Mesendoderm (in vitro differentiated cells): Measurements from ENCODE around the gene PTK7.
"Not testable (repeated sequence)": the region's sequence is repeated elsewhere in the genome, so short reads cannot be mapped to it uniquely, and the experiment has no call there.

Source experiments
- DNase-seq: peaks from one replicate; pipeline ENCODE4 v3.0.0; 2013
- H2AK5ac ChIP-seq: 2 replicates; pipeline ENCODE4 v1.6.1; 2013; ENCODE audit warnings: low read length, inconsistent platforms
- H2BK120ac ChIP-seq: 2 replicates; pipeline ENCODE4 v1.6.1; 2013; ENCODE audit warnings: low read depth, mild to moderate bottlenecking, low read length, moderate library complexity, mixed read lengths
- H2BK15ac ChIP-seq: replicated peaks from 2 replicates; pipeline ENCODE4 v1.6.1; 2013; ENCODE audit warnings: low read depth, mild to moderate bottlenecking, moderate library complexity
- H2BK5ac ChIP-seq: 2 replicates; pipeline ENCODE4 v1.6.1; 2013; ENCODE audit warnings: low read length, inconsistent platforms
- H3K18ac ChIP-seq: 2 replicates; pipeline ENCODE4 v1.6.1; 2013; ENCODE audit warnings: mild to moderate bottlenecking, low read length, mixed read lengths
- H3K23ac ChIP-seq: one replicate; pipeline ENCODE4 v1.6.1; 2013; ENCODE audit warnings: low read length
- H3K27ac ChIP-seq: 2 replicates; pipeline ENCODE4 v1.5.1; 2013; ENCODE audit warnings: low read depth, mild to moderate bottlenecking, inconsistent platforms, low read length, moderate library complexity
- H3K27me3 ChIP-seq: 2 replicates; pipeline ENCODE4 v1.6.1; 2013; ENCODE audit warnings: low read length, control low read depth, mild to moderate bottlenecking, inconsistent platforms; ENCODE audit not compliant: insufficient read depth, poor library complexity
- H3K36me3 ChIP-seq: 2 replicates; pipeline ENCODE4 v1.6.1; 2013; ENCODE audit warnings: low read length, inconsistent platforms; ENCODE audit not compliant: control insufficient read depth, insufficient read depth
- H3K4ac ChIP-seq: one replicate; pipeline ENCODE4 v1.6.1; 2013; ENCODE audit warnings: low read depth, mild to moderate bottlenecking, low read length, moderate library complexity
- H3K4me1 ChIP-seq: 2 replicates; pipeline ENCODE4 v1.6.1; 2013; ENCODE audit warnings: low read depth, low read length, inconsistent platforms; ENCODE audit not compliant: control insufficient read depth
- H3K4me2 ChIP-seq: 2 replicates; pipeline ENCODE4 v1.6.1; 2013; ENCODE audit warnings: low read length
- H3K4me3 ChIP-seq: 2 replicates; pipeline ENCODE4 v1.5.1; 2013; ENCODE audit warnings: mild to moderate bottlenecking, low read length
- H3K56ac ChIP-seq: one replicate; pipeline ENCODE4 v1.6.1; 2013; ENCODE audit warnings: low read length
- H3K79me1 ChIP-seq: 2 replicates; pipeline ENCODE4 v1.6.1; 2013; ENCODE audit warnings: low read length, inconsistent platforms
- H3K79me2 ChIP-seq: 2 replicates; pipeline ENCODE4 v1.6.1; 2013; ENCODE audit warnings: mild to moderate bottlenecking, low read length; ENCODE audit not compliant: control insufficient read depth, insufficient read depth
- H3K9ac ChIP-seq: 2 replicates; pipeline ENCODE4 v1.6.1; 2013; ENCODE audit warnings: low read length, inconsistent platforms
- H4K5ac ChIP-seq: one replicate; pipeline ENCODE4 v1.6.1; 2013; ENCODE audit warnings: low read length
- H4K8ac ChIP-seq: one replicate; pipeline ENCODE4 v1.6.1; 2013; ENCODE audit warnings: low read depth, mild to moderate bottlenecking, control low read depth, low read length, moderate library complexity
- WGBS: extraction: QIAGEN DNeasy Blood & Tissue Kit; methylation state at CpG from one replicate; pipeline ENCODE4 v1.1.7; 2013; ENCODE audit warnings: low lambda C conversion rate, missing lambda C conversion rate; ENCODE audit not compliant: insufficient coverage; ENCODE audit errors: extremely low coverage; 5-methylcytosine and 5-hydroxymethylcytosine counted together

The PTK7 gene

DNA sequence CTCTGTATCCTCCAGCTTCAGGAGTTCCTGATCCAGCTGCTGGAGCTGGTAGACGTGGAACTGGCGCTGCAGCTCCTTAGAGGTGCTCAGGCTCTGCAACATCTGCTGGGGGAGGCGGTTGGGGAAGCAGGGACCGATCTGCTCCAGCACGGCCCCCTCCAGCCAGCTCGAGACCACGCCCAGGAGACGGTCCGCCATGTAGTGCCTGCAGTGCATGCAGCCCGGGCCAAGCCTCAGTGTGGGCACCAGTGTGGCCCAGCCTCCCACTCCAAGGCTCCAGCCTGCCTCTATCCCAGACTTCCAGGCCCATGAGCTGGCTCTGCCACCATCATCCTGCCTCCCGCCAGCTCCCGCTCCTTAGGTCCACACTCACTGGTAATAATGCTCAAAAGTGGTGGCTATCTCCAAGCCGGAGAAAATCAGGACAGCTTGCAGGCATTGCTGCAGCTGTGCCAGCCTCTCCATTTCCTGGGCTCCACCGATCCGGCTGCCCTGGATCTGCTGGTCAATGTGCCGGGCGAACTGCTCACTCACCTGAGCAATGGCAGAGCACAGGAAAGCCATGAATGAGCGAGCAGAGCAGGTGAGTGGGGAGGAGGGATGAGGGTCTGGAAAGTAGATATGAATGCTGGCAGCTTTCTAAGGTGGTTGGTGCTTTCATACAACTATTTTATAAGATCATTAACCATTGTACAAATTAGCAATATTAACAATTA lies 35.4 kb upstream of the PTK7 start:
- Histone ChIP-seq H3K27me3 (no peaks in the 10 kb centered on the region), H2BK15ac (no peak overlapping the region), H3K4ac (no peak overlapping the region), H2BK5ac (no peak overlapping the region), H3K4me2 (no peak overlapping the region), H3K79me1 (no peaks in the 10 kb centered on the region), H3K79me2 (no peaks in the 10 kb centered on the region), H3K18ac (no peak overlapping the region), H3K23ac (no peak overlapping the region), H4K8ac (no peak overlapping the region), H3K27ac (no peak overlapping the region), H3K4me1 (no peaks in the 10 kb centered on the region), H3K9ac (no peak overlapping the region), H3K36me3 (peaks cover 7% of the 10 kb centered on the region), H3K56ac (no peak overlapping the region), H2BK120ac (no peak overlapping the region), H3K4me3 (no peak overlapping the region), H2AK5ac (no peak overlapping the region), H4K5ac (no peak overlapping the region)
- no CpG with 5 or more reads among the region's 18 CpGs for WGBS
- no peak for DNase-seq

DNA sequence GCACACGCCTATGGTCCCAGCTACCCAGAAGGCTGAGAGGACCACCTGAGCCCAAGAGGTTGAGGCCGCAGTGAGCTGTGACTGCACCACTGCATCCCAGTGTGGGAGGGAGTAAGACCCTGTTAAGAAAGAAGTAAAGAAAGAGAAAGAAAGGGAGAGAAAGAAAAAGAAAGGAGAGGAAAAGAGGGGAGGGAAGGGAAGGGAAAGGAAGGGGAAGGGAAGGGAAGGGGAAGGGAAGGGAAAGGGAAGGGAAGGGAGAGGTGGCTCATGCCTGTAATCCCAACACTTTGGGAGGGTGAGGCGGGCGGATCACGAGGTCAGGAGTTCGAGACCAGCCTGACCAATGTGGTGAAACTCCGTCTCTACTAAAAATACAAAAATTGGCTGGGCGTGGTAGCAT lies 34.6 kb upstream of the PTK7 start:
- H2BK15ac ChIP-seq, H2BK5ac ChIP-seq, H3K23ac ChIP-seq, H3K27ac ChIP-seq, H3K79me2 ChIP-seq, H3K4me1 ChIP-seq, H3K9ac ChIP-seq, H3K56ac ChIP-seq, H3K4me3 ChIP-seq, DNase-seq, H3K79me1 ChIP-seq, H4K5ac ChIP-seq, H2AK5ac ChIP-seq, H3K36me3 ChIP-seq, H3K27me3 ChIP-seq, H3K4me2 ChIP-seq, H2BK120ac ChIP-seq, H3K18ac ChIP-seq, H3K4ac ChIP-seq, H4K8ac ChIP-seq: not testable (repeated sequence)
- no CpG with 5 or more reads among the region's 8 CpGs for WGBS

DNA sequence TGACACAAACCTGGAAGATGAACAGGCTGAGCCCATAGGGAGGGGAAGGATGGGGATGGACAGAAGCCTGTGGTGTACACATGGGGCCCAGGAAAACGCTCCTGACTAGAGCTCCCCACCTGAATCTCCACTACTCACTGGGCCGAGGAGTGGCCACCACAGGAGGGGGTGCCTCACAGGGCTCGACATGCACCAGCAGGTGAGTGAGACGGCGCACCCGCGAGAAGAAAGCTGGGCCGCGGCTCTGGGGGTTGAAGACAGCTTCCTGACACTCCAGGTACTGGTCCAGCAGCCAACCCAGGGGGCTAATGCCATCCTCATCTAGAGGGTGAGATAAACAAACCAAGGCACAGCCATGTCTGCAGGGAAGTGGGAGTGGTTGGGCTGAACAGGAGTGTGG lies 32.8 kb upstream of the PTK7 start:
- H3K56ac ChIP-seq, result no peak overlapping the region

DNA sequence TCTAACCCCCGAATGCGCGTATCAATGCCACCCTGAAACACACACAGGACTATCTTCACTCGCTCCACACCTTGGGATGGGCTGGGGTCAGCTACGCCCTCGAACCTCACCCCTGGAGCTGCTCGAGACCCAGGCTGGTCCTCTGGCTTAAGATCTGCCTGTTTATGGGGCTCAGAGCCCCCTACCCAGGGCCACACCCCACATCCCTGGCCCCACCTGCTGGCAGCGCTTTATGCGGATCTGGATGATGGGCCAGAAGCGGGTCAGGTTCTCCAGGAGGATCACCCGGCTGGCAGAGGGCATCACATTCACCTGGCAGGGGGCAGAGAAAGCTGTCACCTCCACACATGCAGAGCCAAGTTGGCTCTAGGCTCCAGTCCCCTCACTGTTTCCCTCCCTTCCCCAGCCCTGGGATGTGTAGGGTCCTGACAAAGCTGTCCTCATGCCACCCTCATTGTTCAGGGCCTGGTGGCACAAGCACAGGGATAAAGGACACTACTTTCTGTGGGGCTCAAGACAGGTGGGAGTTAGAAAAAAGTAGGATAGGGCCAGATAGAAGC lies 30.7 kb upstream of the PTK7 start:
- Histone ChIP-seq H4K8ac (no peak overlapping the region), H2BK15ac (no peak overlapping the region), H3K4me1 (no peaks in the 10 kb centered on the region), H3K9ac (no peak overlapping the region), H3K79me1 (no peaks in the 10 kb centered on the region), H3K79me2 (no peaks in the 10 kb centered on the region), H2BK5ac (no peak overlapping the region), H3K56ac (no peak overlapping the region), H3K27me3 (no peaks in the 10 kb centered on the region), H3K27ac (no peak overlapping the region), H3K18ac (no peak overlapping the region), H2BK120ac (no peak overlapping the region), H4K5ac (no peak overlapping the region), H3K23ac (no peak overlapping the region), H3K4ac (no peak overlapping the region), H3K4me3 (no peak overlapping the region), H3K36me3 (peaks cover 3% of the 10 kb centered on the region), H2AK5ac (no peak overlapping the region), H3K4me2 (no peak overlapping the region)
- DNase-seq, result no peak
- WGBS, result no CpG with 5 or more reads among the region's 11 CpGs

More for the DNA sequence above, 32.8 kb upstream of the PTK7 start:
- Histone ChIP-seq H3K23ac (no peak overlapping the region), H3K27me3 (no peaks in the 10 kb centered on the region), H2BK15ac (no peak overlapping the region), H3K79me2 (no peaks in the 10 kb centered on the region), H3K27ac (no peak overlapping the region), H3K79me1 (no peaks in the 10 kb centered on the region), H3K4me1 (no peaks in the 10 kb centered on the region), H3K18ac (no peak overlapping the region), H3K4me2 (no peak overlapping the region), H4K5ac (no peak overlapping the region), H2BK120ac (no peak overlapping the region), H3K4me3 (no peak overlapping the region), H3K36me3 (peaks cover 5% of the 10 kb centered on the region), H4K8ac (no peak overlapping the region), H3K9ac (no peak overlapping the region), H2BK5ac (no peak overlapping the region), H2AK5ac (no peak overlapping the region), H3K4ac (no peak overlapping the region)
- DNase-seq, result no peak
- WGBS, result no CpG with 5 or more reads among the region's 9 CpGs

DNA sequence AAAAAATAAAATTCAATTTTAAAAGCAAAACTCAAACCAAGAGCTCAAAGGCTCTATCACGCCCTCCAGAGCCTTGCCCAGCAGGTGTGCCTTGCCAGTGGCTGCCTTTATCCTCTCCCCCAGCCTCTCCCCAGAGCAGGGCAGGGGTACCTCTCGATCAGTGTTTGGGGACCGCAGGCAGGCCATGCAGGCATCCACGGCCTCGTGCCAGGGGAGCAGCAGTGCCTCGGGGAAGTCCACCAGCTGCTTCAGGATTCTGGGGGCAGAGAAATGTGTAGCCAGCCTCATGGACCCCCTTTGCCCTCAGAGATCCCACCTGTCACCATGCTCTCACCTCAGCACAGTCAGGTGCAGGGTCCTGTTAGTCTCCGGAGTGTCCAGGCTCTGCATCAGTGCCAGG lies 28.1 kb upstream of the PTK7 start:
- no peak overlapping the region for H2BK15ac ChIP-seq
- peaks cover 3% of the 10 kb centered on the region for H3K79me2 ChIP-seq
- no peak overlapping the region for H3K27ac ChIP-seq
- DNase-seq, result no peak
- H3K79me1 ChIP-seq, result peaks cover 11% of the 10 kb centered on the region
- H4K8ac ChIP-seq, result no peak overlapping the region
- H2BK5ac ChIP-seq, result no peak overlapping the region
- no peak overlapping the region for H3K4ac ChIP-seq
- no peak overlapping the region for H4K5ac ChIP-seq
- no peak overlapping the region for H3K4me3 ChIP-seq
- H3K4me1 ChIP-seq, result peaks cover 4% of the 10 kb centered on the region
- no peak overlapping the region for H3K4me2 ChIP-seq
- no peak overlapping the region for H3K9ac ChIP-seq
- H3K27me3 ChIP-seq, result no peaks in the 10 kb centered on the region
- H2AK5ac ChIP-seq, result no peak overlapping the region
- peaks cover 3% of the 10 kb centered on the region for H3K36me3 ChIP-seq
- no peak overlapping the region for H3K18ac ChIP-seq
- WGBS, result no CpG with 5 or more reads among the region's 7 CpGs
- H2BK120ac ChIP-seq, result no peak overlapping the region
- H3K23ac ChIP-seq, result no peak overlapping the region
- no peak overlapping the region for H3K56ac ChIP-seq

DNA sequence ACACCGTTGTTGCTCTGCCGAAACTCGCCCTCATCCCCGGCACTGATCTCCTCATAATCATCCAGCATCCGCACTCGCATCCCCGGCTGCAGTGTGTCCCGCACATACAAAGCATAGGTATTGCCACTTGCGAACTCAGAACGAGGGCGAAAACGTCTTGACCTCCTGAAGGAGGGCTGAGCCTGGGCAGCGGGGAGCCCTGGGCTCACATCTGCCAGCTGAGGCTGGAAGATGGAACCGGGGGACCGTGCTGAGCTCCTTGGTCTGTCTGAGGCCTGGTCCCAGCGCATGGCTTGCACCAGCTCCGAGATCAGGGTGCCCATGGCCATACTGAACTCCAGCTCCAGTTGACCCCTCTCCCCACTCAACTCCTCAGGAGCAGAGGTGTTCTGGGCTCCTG lies 25.1 kb upstream of the PTK7 start:
- H3K27me3 ChIP-seq, result no peaks in the 10 kb centered on the region
- no peak overlapping the region for H4K8ac ChIP-seq
- peaks cover 4% of the 10 kb centered on the region for H3K4me1 ChIP-seq
- H3K4me2 ChIP-seq, result no peak overlapping the region
- peaks cover 12% of the 10 kb centered on the region for H3K79me1 ChIP-seq
- peak overlapping the region; percentile 32 for H3K9ac ChIP-seq
- peaks cover 3% of the 10 kb centered on the region for H3K79me2 ChIP-seq
- no peak overlapping the region for H2BK15ac ChIP-seq
- H3K4me3 ChIP-seq, result no peak overlapping the region
- H2BK5ac ChIP-seq, result no peak overlapping the region
- H3K56ac ChIP-seq, result peak overlapping the region; percentile 27
- no peak overlapping the region for H3K27ac ChIP-seq
- H4K5ac ChIP-seq, result no peak overlapping the region
- no peak overlapping the region for H3K23ac ChIP-seq
- no peak overlapping the region for H3K18ac ChIP-seq
- H3K36me3 ChIP-seq, result peaks cover 3% of the 10 kb centered on the region
- no peak overlapping the region for H3K4ac ChIP-seq
- no peak overlapping the region for H2AK5ac ChIP-seq
- no peak for DNase-seq
- WGBS, result no CpG with 5 or more reads among the region's 17 CpGs
- no peak overlapping the region for H2BK120ac ChIP-seq
